Gastroesophageal sphincter (tissue), 4 donors: ENCODE results near the gene NAA38. TPM values are rescaled to one million over a fixed set of nuclear protein-coding genes. Genes with fewer than 3 reads are reported as not detected.

Experiments
- ATAC-seq: fragments of 150-250 bp; one replicate; pipeline ENCODE4 v1.9.1; 2016; ENCODE audit warnings: mild to moderate bottlenecking, moderate library complexity
- H3K27ac ChIP-seq, 4 donors: fragments of 200-600 bp; sonication (generic) in 3 of 4; 1 replicate in 3 of 4; 2 replicates in 1 of 4; pipeline ENCODE4 v1.5.1; 2016 to 2019
- H3K27me3 ChIP-seq: fragments of 200-600 bp; sonication (generic); one replicate; pipeline ENCODE4 v1.5.1; 2019
- H3K36me3 ChIP-seq, 2 donors: fragments of 200-600 bp; sonication (generic); one replicate each; pipeline ENCODE4 v1.5.1; 2019; ENCODE audit warnings: control low read depth in 1 of 2
- H3K4me1 ChIP-seq, 3 donors: fragments of 200-600 bp; sonication (generic); 1 replicate in 2 of 3; 2 replicates in 1 of 3; pipeline ENCODE4 v1.5.1; 2016 to 2019; ENCODE audit warnings: control low read depth in 2 of 3
- H3K4me3 ChIP-seq, 2 donors: fragments of 200-600 bp; sonication (generic); one replicate each; pipeline ENCODE4 v1.5.1; 2019; ENCODE audit warnings: mild to moderate bottlenecking in 1 of 2, moderate library complexity in 1 of 2
- H3K9me3 ChIP-seq, 3 donors: fragments of 200-600 bp; sonication (generic); one replicate each; pipeline ENCODE4 v1.5.1; 2017 to 2019; ENCODE audit warnings: control low read depth in 2 of 3
- EP300 ChIP-seq: sonication (generic); formaldehyde crosslinking; IDR thresholded peaks from one replicate; pipeline ENCODE4 v1.6.1; 2017; ENCODE audit warnings: antibody characterized with exemption, mild to moderate bottlenecking
- POLR2A ChIP-seq, 2 donors: fragments of 450-650 bp; IDR thresholded peaks; one replicate each; pipeline ENCODE4 v1.6.1; 2017; ENCODE audit warnings: antibody characterized with exemption in 2 of 2, mild to moderate bottlenecking in 2 of 2, moderate library complexity in 1 of 2
- POLR2AphosphoS5 ChIP-seq: sonication (generic); formaldehyde crosslinking; IDR thresholded peaks from one replicate; pipeline ENCODE4 v1.6.1; 2017; ENCODE audit warnings: antibody characterized with exemption
- WGBS, 2 donors: methylation state at CpG; one replicate each; pipeline ENCODE4 v1.1.5; 2018; ENCODE audit warnings: low coverage in 1 of 2; 5-methylcytosine and 5-hydroxymethylcytosine counted together
- total RNA-seq, 4 donors: library from RNA; depleted of rRNA; stranded (reverse); fragments of >200 nt; gene quantifications; one replicate each; pipeline ENCODE4 v1.1.0, GENCODE V29; 2016
- TF ChIP-seq, protein P1 (sequence below), 4 experiments: fragments of 200-600 bp in 2 of 4; fragments of 450-650 bp in 2 of 4; sonication (generic) in 1 of 4; IDR thresholded peaks; one replicate each; pipeline ENCODE4 v1.5.1; 2017 to 2019; ENCODE audit warnings: antibody characterized with exemption in 4 of 4, mild to moderate bottlenecking in 2 of 4, moderate library complexity in 2 of 4

The NAA38 gene
- total RNA-seq, 4 donors from 2014 or later, result 60.5 to 84.7 (median 69.8) TPM

DNA sequence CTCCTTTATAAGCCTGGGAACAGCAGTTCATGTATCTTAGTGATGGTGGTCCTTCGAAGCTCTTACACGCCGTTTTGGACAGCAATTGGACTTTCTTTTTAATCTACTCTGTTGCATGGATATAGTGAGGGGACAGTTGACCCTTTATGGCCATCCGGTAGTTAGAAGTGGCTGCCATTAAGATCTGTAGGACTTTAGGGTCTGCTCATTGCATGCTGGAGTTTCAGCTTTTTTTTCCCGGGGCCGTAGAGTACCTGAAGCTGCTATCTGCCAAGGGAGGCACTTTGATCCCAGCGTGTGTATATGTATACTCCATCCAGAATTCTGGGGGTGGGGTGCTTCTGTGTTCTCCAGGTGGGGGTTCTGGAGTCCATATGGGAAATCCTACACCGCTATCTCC, 1.7 kb upstream of the NAA38 start:
- H3K9me3 ChIP-seq, result no peaks in the 10 kb centered on the region
- no peak for ATAC-seq
- 33 to 70% methylated on average over 1 to 6 of the region's 8 CpGs for WGBS, 2 donors
- no peak for TF ChIP-seq POLR2A (IDR thresholded peaks at IDR 0.05)
- TF ChIP-seq EP300, result no peak
- H3K27ac ChIP-seq, result peak overlapping the region in 3 of 4 donors; percentile 88 to 96 (median 95)
- H3K4me3 ChIP-seq, result peak overlapping the region in 1 of 2 donors; percentile 57
- peaks cover 0 to 36% of the 10 kb centered on the region in 2 donors for H3K36me3 ChIP-seq
- H3K27me3 ChIP-seq, result no peaks in the 10 kb centered on the region
- peaks cover 3 to 55% (median 23%) of the 10 kb centered on the region in 3 donors for H3K4me1 ChIP-seq

DNA sequence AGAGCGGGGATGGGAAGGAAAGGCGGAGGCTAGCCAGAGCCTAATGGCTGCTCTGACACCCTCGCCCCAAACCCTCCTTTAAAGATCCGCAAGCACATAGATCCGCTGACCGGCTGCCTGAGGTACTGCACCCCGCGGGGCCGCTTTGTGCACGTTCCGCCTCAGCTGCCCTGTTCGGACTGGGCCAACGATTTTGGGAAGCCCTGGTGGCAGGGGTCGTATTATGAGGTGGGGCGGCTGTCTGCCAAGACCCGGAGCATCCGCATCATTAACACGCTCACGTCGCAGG, 1.1 kb upstream of the NAA38 start:
- H3K36me3 ChIP-seq, result peaks cover 0 to 42% of the 10 kb centered on the region in 2 donors
- no peak for ATAC-seq
- TF ChIP-seq, protein P1, sequence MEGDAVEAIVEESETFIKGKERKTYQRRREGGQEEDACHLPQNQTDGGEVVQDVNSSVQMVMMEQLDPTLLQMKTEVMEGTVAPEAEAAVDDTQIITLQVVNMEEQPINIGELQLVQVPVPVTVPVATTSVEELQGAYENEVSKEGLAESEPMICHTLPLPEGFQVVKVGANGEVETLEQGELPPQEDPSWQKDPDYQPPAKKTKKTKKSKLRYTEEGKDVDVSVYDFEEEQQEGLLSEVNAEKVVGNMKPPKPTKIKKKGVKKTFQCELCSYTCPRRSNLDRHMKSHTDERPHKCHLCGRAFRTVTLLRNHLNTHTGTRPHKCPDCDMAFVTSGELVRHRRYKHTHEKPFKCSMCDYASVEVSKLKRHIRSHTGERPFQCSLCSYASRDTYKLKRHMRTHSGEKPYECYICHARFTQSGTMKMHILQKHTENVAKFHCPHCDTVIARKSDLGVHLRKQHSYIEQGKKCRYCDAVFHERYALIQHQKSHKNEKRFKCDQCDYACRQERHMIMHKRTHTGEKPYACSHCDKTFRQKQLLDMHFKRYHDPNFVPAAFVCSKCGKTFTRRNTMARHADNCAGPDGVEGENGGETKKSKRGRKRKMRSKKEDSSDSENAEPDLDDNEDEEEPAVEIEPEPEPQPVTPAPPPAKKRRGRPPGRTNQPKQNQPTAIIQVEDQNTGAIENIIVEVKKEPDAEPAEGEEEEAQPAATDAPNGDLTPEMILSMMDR (IDR thresholded peaks at IDR 0.05), result peak in 3 of 4 experiments; percentile 46 to 72 (median 58)
- TF ChIP-seq EP300 (no peak), POLR2AphosphoS5 (no peak)
- peak overlapping the region; percentile 57 to 86 for H3K4me3 ChIP-seq
- WGBS, 2 donors, result 27% methylated on average over 6 of the region's 20 CpGs; no CpG with 5 or more reads in 1 of the 2 donors
- H3K4me1 ChIP-seq, result peaks cover 3 to 57% (median 23%) of the 10 kb centered on the region in 3 donors
- H3K27ac ChIP-seq, result peak overlapping the region; percentile 73 to 96 (median 92)
- H3K27me3 ChIP-seq, result no peaks in the 10 kb centered on the region
- H3K9me3 ChIP-seq, result no peaks in the 10 kb centered on the region

DNA sequence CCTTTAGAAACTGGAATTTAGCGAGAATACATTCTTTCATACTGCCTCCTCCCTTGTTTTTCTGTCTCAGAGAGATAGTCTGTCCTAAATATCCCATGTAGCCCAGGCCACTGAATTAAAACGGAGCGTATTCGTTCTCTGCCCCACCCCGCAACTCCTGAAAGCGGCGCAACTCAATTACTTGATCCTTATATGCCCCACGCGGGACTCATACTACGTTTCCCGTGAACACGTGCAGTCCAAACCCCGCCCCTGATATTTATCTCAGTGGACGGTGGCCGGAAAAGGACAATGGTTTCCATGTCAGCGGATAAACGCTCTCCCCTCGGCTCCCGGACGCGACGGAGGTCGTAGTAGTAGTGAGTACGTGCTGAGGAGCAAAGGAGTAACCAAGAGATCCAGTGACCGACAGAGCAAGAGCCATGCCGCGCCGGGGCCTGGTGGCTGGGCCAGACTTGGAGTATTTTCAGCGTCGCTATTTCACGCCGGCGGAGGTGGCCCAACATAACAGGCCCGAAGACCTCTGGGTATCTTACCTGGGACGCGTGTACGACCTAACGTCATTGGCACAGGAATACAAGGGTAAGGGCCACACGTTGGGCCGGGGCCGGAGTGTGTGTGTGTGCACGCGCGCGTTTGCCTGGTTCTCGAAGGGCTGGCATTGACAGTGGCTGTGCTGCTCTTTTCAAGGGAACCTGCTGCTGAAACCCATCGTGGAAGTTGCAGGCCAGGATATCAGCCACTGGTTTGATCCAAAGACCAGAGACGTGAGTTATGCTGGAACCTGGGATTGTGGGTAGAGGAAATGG, 558 bp upstream of the NAA38 start, which contains the start of gene CYB5D1:
TSS of gene CYB5D1 (plus strand) at position 291 of the 809 bp plus-strand sequence. CDS start at position 423, 132 bp downstream.
- H3K4me3 ChIP-seq, result peak within 1 kb of the TSS; percentile 57 to 86
- no peaks in the 10 kb centered on the region for H3K9me3 ChIP-seq
- H3K27ac ChIP-seq, result peak within 1 kb of the TSS; percentile 73 to 96 (median 92)
- no peaks in the 10 kb centered on the region for H3K27me3 ChIP-seq
- TF ChIP-seq POLR2AphosphoS5, result peak; percentile 90
- TF ChIP-seq, protein P1 (IDR thresholded peaks at IDR 0.05), result peak in 1 of 4 experiments; percentile 7
- TF ChIP-seq EP300, result no peak
- peak; percentile 11 to 27 for TF ChIP-seq POLR2A (IDR thresholded peaks at IDR 0.05)
- H3K4me1 ChIP-seq, result peaks cover 3 to 57% (median 23%) of the 10 kb centered on the region in 3 donors
- 1 to 8% methylated on average over 13 to 20 of the region's 48 CpGs for WGBS, 2 donors
- ATAC-seq, result peak; percentile 73
- H3K36me3 ChIP-seq, result peaks cover 0 to 47% of the 10 kb centered on the region in 2 donors

GRCh38 chr17:7856011-7856810, 1.1 kb downstream of the NAA38 start:
- ATAC-seq, result no peak
- peak overlapping the region; percentile 57 to 86 for H3K4me3 ChIP-seq
- H3K4me1 ChIP-seq, result peaks cover 3 to 62% (median 27%) of the 10 kb centered on the region in 3 donors
- peak overlapping the region; percentile 73 to 96 (median 92) for H3K27ac ChIP-seq
- no peaks in the 10 kb centered on the region for H3K9me3 ChIP-seq
- H3K36me3 ChIP-seq, result peaks cover 0 to 51% of the 10 kb centered on the region in 2 donors
- no peaks in the 10 kb centered on the region for H3K27me3 ChIP-seq
- WGBS, 2 donors, result 0 to 5% methylated on average over 4 to 12 of the region's 29 CpGs
- peak; percentile 34 for TF ChIP-seq POLR2AphosphoS5
- no peak for TF ChIP-seq POLR2A (IDR thresholded peaks at IDR 0.05)
- TF ChIP-seq EP300, result no peak
- TF ChIP-seq, protein P1 (IDR thresholded peaks at IDR 0.05), result no peak

DNA sequence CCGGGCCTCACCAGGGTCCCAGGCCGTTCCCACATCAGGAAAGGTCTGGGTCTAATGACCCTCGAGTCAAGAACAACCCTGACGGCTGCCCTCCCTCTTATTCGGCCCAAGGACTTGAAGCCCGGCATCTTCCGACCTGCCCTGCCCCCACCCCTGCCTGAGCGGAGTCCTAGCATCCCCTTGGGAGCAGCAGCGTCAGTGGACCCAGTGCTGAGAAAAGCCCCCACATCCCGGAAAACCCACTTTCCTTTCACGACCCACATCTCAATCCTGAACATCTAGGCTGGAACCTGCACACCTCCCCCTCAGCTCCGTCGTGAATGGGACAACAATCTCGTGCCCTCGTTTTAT, 1.7 kb downstream of the NAA38 start:
- Histone ChIP-seq H3K4me3 (peak overlapping the region in 1 of 2 donors; percentile 57), H3K27ac (peak overlapping the region in 3 of 4 donors; percentile 88 to 96 (median 95)), H3K4me1 (peaks cover 3 to 66% (median 27%) of the 10 kb centered on the region in 3 donors), H3K9me3 (no peaks in the 10 kb centered on the region), H3K27me3 (no peaks in the 10 kb centered on the region), H3K36me3 (peaks cover 0 to 51% of the 10 kb centered on the region in 2 donors)
- no peak for TF ChIP-seq POLR2AphosphoS5
- TF ChIP-seq, protein P1 (IDR thresholded peaks at IDR 0.05), result no peak
- no peak for TF ChIP-seq EP300
- no peak for TF ChIP-seq POLR2A (IDR thresholded peaks at IDR 0.05)
- ATAC-seq, result no peak
- 13 to 40% methylated on average over 1 to 3 of the region's 15 CpGs for WGBS, 2 donors
